PC-3 (cell line): ENCODE results near the gene UCK2.

Experiments used
- EZH2 ChIP-seq: fragments of 300-600 bp; sonication (generic); IDR thresholded peaks from one replicate; pipeline ENCODE4 v1.6.1; 2017; ENCODE audit warnings: antibody characterized with exemption, mild to moderate bottlenecking, low read length; ENCODE audit not compliant: unreplicated experiment
- EZH2phosphoT487 ChIP-seq: fragments of 300-600 bp; sonication (generic); IDR thresholded peaks from 2 replicates; pipeline ENCODE4 v1.6.1; 2018; ENCODE audit warnings: mild to moderate bottlenecking, antibody characterized with exemption, low read length, borderline replicate concordance
- TF ChIP-seq, protein P1 (sequence below): fragments of 300-600 bp; sonication (generic); conservative IDR thresholded peaks from 2 replicates; pipeline ENCODE4 v1.5.1; 2017; ENCODE audit warnings: antibody characterized with exemption, low read depth, mild to moderate bottlenecking, low read length

DNA sequence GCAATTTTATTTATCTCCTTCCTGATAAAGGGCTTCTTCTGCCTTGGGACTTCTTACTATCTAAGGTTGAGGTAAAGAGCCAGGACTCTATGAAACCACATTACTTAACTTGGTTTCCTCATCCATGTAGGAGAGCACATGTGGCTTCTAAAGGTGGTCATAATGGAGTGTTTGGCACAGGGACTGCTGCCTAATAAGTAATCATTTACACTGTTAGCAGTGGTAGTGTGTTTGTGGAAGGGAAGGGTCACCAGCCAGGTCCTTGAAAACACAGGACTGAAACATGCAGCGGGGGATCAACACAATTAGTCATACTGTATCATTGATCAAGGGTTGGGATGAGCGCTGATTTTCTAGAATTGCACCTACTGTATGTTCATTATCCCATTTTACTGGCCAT, 59.6 kb downstream of the UCK2 start:
- TF ChIP-seq EZH2phosphoT487: no peak
- TF ChIP-seq, protein P1, sequence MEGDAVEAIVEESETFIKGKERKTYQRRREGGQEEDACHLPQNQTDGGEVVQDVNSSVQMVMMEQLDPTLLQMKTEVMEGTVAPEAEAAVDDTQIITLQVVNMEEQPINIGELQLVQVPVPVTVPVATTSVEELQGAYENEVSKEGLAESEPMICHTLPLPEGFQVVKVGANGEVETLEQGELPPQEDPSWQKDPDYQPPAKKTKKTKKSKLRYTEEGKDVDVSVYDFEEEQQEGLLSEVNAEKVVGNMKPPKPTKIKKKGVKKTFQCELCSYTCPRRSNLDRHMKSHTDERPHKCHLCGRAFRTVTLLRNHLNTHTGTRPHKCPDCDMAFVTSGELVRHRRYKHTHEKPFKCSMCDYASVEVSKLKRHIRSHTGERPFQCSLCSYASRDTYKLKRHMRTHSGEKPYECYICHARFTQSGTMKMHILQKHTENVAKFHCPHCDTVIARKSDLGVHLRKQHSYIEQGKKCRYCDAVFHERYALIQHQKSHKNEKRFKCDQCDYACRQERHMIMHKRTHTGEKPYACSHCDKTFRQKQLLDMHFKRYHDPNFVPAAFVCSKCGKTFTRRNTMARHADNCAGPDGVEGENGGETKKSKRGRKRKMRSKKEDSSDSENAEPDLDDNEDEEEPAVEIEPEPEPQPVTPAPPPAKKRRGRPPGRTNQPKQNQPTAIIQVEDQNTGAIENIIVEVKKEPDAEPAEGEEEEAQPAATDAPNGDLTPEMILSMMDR: no peak
- TF ChIP-seq EZH2: no peak
